ENCODE data around the gene COL1A2. TPM values are rescaled to one million over a fixed set of nuclear protein-coding genes. Genes with fewer than 3 reads are reported as not detected.
A peak's percentile ranks its signal among the peaks of the same experiment; 100 is the strongest.

The COL1A2 gene
- total RNA-seq, 1 donor from 2014 or later, result 84.4 TPM

DNA sequence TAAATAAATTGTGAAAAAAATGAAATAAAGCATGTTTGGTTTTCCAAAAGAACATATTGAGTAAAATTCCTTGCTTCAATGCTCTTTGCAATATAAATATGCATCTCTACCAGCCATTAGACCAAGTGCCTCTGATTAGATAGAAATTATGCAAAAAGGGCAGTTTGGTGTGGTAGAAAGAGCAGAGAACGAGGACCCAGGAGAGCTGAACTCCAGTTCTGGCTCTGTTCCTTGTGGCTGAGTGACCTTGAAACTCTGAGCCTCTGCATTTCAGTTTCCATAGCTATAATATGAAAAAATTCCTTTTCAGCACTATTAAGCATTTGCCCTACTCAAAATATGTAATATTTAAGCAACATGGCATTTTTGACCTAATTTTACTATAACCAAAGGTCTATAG lies 36.5 kb downstream of the COL1A2 start:
- FAIRE-seq (no peak), DNase-seq (ENCODE audit: low spot score in 2 of 2) (no peak)

DNA sequence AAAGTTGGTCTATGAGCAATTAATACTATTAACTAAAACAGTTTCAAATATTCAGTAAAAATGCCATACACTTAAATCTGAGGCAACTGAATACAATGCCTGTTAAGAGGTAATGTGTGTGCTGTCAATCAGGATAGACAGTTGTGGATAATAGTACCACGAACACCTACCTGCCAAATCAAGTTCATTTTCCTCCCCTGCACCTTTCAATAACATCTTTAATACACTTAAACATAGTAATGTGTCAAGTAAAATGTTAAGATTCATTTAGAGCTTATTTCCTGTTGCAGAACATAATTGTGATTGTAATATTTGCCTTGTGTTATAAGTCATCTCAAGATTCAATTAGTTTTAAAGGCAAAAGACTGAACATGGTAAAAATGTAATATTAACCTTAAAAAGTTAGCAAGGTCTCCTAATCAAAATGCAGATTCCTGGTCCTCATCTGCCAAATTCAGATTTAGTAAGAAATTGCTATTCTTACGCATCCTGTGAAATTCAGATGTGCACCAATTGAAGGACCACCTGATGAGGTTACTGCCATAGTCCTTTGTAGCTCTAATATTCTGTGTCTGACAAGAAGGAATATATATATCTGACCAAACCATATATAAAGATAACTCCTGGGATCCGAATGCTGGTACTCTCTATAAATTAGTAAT lies 37.1 kb downstream of the COL1A2 start:
- DNase-seq (ENCODE audit: low spot score in 2 of 2) (no peak), FAIRE-seq (no peak)

DNA sequence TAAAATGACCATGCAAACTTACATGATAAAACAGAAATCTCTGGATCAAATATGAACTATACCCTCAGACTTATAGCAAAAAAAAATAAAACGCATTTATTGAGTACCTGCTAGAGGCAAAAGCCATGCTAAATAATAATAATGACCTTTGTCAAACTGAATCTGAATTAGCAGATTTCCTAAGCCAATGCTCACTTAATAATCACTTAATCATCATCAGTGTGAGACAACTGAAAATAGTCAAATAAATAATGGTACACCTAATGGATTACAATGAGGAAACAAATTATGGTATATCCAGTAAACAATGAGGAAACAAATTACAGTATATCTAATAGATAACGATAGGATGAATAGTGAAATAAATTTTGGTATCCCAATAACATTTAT lies 37.6 kb downstream of the COL1A2 start:
- no peak for FAIRE-seq
- no peak for DNase-seq (ENCODE audit: low spot score in 2 of 2)

DNA sequence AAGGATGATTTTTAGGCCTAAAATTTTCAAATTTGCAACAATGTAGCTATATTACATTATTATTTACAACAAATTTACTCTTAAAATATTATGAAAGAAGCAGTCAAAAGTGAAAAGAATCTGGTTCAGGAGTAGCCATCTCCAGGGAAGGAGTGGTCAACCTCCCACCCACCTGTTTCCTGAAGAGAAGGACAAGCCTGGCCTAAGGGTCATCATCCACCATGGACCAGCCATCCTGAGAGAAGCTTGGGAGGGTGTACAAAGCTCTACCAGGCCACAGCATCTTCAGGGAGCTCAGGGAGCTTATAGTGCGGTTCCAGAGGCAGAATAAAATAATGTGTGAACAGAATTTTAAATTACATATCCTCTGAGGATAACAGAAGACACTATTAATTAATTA lies 38.1 kb downstream of the COL1A2 start:
- no peak for DNase-seq (ENCODE audit: low spot score in 2 of 2)
- FAIRE-seq, result no peak

DNA sequence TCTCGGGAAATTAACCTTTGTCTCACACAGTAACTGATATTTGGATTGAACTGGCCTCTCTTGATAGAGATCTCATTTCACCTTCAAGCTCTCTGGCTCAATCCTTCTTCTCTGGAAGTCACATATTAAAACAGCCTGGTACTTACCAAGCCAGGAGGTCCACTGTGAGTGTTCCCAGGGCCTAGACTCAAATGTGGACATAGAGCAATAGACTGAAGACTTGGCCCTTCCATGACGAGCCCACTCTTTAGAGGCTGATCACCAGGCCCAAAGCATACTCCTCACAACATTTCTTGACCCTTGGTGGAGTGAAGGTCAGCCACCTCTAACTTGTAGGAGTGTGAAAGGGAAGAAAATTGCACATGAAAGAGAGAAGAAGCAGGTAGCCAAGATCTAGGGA lies 38.5 kb downstream of the COL1A2 start:
- FAIRE-seq, result no peak
- no peak for DNase-seq (ENCODE audit: low spot score in 2 of 2)

DNA sequence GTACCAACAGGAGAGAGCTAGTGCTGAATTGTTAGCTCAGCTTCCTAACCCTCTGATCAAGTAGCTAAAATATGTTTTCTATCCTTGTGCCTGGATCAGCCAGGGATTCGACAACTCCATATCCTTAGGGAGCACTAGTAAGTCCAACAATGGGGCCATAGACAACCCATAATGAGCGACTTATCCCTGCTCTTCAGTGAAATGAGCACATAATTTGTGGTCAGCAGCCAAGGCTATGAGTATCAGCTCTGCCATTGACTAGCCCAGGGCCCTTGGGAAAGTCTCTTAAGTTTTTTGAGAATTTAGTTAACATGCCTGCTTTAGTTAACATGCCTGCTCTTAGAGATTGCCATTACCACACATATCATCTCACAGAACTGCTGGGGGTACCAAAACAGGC lies 39.3 kb downstream of the COL1A2 start:
- no peak for DNase-seq (ENCODE audit: low spot score in 2 of 2)
- FAIRE-seq, result no peak

DNA sequence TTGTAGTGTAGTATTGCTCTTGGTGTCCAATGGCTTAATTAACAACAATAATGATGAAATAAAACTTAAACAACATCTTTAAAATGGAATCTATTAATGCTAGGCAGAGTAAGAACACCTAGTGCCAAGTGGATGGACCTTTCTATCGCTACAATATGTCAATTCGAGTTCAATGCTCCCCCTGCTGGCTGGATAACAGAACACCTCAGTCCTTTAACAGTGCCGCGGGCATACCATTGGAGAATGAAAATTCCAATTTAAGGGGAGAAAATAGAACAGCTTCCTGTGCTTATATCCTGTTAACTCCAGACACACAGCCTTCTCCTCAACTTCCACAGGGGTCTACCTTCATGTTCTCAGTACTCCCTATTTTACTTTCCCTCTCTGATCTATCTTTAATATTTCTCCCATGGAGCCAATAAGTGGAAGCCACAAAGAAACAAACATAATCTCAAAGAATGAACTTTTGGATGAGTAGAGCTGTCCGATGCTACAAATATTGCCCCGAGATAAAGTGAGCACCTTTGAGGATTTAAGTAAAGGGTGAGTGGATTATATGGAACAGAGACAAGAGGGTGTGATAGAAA lies 41.4 kb downstream of the COL1A2 start:
- peak; percentile 31 for FAIRE-seq

DNA sequence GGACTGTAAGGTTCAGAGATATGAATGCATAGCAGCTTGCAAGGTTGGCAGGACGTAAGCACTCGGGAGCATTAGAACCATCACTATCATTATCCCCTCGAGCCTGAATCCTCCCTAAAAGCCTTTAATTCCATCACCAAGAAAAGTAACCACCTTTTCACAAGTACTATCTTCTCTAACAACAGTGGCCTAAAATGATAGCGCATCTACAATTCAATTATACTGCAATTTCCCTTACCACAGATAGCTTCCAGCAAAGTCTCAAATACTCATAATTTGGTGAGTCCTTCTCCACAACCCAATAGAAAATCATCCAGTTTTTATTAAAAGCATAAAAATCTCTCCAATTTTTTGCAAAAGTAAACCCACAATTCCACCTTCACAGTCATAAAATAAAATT lies 42.0 kb downstream of the COL1A2 start:
- DNase-seq (ENCODE audit: low spot score in 2 of 2), result no peak
- no peak for FAIRE-seq

More for the DNA sequence above, 41.4 kb downstream of the COL1A2 start:
- peak; percentile 6 to 31 for DNase-seq (ENCODE audit: low spot score in 2 of 2)

DNA sequence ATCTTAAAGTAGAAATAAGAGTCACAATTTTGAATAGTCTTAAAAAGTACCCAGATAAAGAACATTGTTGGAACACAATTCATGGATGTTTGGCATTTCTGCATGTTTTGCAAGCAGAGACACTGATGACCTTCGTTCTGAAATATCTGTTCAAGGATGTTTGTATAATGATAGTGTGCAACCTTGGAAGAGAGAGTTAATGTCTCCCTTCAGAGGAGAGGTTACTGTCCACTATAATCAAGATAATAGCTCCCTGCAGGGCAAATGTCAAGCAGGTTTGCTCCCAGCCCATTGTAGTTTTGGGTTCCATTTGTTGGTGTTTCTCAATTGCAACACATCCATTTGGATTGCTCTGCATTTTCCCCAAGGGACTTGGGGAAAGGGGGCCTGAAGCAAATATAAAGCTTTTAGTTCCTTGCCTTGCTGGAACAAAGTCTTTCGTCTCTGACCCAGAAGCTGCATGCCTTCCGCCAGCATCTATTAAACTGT lies 45.2 kb downstream of the COL1A2 start:
- FAIRE-seq (no peak), DNase-seq (ENCODE audit: low spot score in 2 of 2) (no peak)

DNA sequence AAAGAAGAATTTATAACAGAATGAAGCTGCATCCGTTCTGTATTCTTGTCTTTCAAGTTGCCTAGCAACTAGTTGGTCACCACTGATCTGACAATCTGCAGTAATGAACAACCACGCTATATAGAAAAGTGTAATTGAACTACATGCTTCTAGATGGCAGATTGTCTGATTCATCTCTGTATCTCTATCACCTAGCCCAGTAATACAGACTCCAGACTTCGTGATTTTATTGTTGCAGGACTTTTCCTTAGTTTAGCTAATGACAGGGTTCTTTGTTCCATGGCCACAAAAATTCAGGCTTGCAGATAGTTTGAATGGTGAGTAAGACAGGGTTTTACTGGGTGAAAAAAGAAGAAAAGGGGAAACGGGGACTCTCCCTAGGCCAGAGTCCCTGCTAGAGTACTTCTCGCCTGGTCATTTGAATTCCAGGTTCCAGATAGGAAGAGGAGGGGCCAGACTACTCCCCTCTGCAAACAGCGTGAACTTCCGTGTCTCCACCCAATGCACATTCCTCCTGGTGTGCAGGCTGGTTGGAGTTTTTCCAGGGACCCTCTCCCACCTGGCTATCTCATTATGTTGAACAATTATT lies 45.9 kb downstream of the COL1A2 start:
- FAIRE-seq (no peak), DNase-seq (ENCODE audit: low spot score in 2 of 2) (peak in 1 of 2 donors; percentile 3)

DNA sequence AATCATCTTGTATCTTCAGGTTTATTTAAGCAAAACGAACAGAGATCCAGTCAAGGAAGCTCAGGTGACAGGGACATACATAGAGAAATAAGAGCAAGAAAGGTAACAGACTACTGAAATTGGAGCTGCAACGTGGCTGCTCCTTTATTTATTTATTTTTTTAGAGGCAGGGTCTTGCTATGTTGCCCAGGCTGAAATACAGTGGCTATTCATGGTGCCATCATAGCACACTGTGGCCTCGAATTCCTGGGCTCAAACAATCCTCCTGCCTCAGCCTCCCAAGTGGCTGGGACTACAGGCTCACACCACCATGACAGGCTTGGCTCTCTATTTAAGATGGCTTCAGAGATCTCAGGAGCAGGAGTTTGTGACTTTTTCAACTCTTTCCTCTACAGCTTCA lies 46.4 kb downstream of the COL1A2 start:
- FAIRE-seq (no peak), DNase-seq (ENCODE audit: low spot score in 2 of 2) (no peak)

DNA sequence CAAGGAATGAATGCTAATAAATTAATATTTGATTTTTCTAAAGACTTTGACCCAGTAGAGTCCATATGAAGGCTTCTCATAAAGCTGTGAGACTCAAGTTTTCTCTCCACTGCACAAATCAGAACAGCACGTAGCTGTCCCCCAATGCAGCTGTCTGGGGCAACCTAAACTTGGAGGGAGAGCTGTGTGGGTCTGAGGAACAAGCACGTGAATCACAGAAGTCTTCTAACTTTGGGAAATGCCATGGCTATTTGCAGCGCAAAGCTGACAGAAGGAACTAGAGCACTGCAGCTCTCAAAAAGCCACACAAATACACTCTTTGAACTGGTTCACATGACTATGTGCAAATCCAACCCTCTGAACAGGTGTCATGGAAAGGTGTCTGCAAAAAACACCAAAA lies 47.9 kb downstream of the COL1A2 start:
- no peak for FAIRE-seq
- DNase-seq (ENCODE audit: low spot score in 2 of 2), result no peak

DNA sequence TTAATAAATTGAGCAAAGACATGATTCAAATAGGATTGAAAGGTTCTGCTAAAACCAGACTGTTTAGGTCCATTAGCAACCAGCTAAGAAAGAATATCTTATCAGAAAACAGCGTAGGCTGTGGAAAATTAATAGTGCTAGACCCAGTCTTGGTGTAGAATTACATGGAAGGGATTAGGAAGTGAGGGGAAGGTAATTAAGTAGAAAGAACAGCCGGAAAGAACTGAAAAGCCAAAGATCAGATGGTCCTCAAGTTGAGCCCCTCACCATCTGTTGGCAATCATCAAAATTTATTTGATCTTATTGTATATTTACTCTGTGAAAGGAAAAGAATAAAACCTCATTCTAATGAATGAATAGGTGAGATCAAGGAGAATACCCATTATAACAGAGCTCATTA lies 50.1 kb downstream of the COL1A2 start:
- DNase-seq (ENCODE audit: low spot score in 2 of 2) (no peak), FAIRE-seq (no peak)

DNA sequence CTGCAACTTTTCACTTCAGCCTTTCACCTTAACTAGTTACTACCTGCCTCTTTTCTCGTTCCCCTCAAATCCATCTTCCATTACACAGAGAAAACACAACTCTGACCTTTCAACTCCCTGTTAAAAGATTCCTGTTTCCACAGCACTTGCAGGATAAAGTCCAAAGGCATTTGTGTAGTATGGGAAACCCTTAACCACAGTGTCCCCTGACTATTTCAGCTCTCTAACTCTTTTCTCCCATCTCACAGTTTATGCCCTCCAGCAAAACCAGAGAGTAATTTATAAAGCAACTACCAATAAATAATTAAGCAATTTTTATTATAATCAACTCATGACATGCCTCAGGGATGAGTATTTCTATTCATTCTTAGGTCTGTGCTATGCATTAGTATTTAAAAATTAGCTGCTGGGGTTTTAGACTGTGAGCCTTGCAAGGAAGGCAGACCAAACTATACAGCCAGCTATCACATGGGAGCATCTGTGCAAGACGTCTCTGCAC lies 51.0 kb downstream of the COL1A2 start:
- DNase-seq (ENCODE audit: low spot score in 2 of 2), result no peak
- no peak for FAIRE-seq

DNA sequence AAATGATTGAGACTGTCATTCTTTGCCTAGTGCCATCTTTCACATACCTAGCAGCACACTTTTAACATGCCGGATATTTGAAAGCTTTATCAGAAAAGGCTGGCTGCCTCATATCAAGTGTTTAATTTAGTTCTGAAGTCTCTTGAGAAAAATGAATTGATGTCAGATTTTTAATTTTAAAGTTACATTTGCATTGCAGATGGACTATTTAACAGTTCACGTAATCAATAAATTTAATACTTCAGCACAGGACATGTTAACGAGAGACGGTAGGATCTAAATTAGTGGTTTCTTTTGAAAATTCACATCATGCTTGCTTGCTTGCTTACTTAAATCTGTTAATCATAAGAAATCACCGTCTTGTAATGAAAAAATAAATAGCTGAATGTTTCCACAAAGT lies 51.6 kb downstream of the COL1A2 start:
- DNase-seq (ENCODE audit: low spot score in 2 of 2) (no peak), FAIRE-seq (no peak)

DNA sequence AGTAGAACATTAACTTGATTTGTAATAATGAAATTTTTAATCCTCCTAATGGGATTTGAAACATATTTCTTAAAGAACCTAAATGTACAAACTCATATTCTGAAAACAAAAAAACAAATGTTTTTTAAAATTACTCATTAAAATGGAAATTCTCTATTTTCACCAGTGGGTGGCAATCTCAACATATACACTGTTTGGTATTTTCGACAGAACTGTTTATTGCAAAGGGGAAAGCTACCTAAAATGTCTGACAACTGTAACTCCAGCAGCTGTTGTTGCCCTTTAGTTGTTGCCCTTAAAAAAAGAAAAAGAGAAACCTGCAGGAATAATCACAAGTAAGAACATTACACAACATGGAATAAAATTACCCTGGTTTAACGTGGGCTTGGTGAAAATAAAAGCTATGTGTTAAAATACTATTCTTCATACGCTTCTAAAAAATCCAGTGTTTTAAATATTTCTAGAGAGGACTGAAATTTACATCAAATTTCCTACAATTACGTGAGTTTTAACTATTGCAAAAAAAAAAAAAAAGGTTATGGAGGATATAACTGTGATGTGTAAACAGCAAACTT lies 54.5 kb downstream of the COL1A2 start:
- FAIRE-seq (peak; percentile 98), DNase-seq (ENCODE audit: low spot score in 2 of 2) (peak; percentile 5 to 22)

DNA sequence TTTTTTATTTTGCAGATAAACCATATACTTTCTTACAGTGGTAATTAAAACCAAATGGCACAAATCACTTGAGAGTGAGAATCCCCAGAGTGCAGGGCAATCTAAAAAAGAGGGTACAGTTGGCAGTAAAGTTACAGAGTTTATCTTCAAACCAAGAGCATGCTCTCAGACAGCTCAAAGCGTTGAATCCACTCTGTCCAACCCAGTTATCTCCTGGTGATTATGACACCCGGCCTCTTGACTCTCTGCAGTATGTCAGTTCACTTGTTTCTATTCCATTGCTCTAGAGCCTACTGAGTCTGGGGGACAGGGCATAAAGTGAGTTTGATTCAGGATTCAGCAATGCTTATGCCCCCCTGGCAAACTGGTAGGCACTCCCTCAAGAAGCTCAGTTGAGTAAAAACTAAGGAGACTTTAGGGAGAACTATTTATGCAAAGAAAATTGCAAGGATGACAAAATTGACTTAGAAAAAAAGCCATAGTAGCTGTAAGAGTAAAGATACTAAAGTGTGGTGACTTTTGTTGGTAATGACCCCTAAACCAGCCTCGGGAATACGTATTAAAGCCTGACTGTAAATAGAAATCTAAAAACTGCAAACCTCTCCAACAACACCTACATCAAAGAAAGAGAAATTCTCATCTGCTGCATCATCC lies 55.5 kb downstream of the COL1A2 start:
- DNase-seq (ENCODE audit: low spot score in 2 of 2), result no peak
- FAIRE-seq, result no peak

DNA sequence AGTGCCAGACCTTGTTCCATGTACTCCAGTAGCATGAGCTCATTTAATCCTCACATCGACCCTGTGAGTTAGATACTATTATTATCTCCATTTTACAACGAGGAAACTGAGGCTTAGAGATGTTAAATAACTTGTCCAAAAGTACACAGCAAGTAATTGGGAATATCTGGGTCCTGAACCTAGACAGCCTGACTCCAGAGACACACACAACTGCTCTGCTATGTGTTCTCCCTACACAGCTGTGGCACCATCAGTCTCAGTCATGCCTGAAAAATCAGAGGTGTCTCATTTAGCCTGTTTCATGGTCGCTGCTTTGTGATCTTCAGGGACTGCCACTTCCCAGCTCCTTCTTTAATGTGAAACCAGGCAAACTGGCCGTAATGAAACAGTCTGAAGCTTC lies 56.5 kb downstream of the COL1A2 start:
- DNase-seq (ENCODE audit: low spot score in 2 of 2) (no peak), FAIRE-seq (no peak)

DNA sequence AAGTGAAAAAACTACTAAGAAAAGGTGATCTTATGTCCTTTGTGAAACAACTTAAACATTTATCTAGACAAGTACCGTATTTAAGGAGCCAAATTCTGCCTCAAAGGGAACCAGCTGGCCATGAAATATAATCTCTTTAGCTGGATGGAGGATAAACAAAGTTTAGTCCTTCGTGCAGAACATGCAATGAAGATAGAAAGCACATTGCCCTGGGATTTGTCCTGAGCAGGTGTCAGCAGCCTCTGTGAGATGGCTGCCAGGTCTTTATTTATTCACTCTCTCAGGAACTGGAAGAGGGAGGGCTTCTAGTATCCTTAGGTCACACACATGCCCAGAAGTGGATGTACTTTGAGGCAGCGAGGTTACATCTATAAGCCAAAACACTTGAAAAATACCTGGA lies 57.5 kb downstream of the COL1A2 start:
- no peak for FAIRE-seq
- no peak for DNase-seq (ENCODE audit: low spot score in 2 of 2)

DNA sequence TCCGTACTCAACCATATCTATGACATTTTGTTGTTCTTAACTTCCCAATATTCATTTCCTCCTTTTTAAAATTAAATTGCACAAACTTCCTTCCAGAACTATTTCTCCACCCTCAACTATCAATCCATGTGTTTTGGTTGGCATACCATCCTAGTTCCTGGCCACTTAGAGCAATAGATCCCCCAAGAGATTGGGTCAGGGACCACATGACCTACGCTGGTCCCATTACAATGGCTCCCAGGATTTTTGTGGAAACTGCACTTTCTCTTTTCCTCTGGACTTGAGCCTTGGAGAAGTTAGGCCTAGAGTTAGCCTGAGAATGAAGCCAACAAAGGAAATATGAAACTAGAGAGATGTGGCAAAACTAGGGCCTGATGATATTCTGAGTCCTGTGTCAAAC lies 59.2 kb downstream of the COL1A2 start:
- no peak for FAIRE-seq
- no peak for DNase-seq (ENCODE audit: low spot score in 2 of 2)

DNA sequence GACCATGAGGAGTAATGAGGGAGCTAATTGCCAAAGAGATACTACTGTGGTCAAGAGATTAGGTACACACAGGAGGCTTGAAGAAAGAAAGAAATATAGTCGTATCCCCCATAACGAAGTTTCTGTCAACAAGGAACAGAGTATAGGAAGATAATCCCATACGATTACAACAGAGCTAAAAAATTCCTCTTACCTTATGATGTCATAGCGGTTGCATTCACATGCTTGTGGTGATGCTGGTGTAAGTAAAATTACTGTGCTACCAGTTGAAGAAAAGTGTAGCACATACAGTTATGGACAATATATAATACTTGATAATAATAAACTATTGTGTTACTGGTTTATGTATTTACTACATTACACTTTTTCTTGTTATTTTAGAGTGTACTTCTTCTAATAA lies 63.3 kb downstream of the COL1A2 start:
- DNase-seq (ENCODE audit: low spot score in 2 of 2), result no peak
- FAIRE-seq, result no peak

Measured in frontal cortex (tissue), 4 donors.